MM.1S (cell line): Measurements from ENCODE around the gene AARS2.

Experiments
- DNase-seq: peaks from one replicate; pipeline ENCODE4 v3.0.0-alpha.2; 2015
- H2AFZ ChIP-seq: fragments of 300-600 bp; sonication (generic); 2 replicates; pipeline ENCODE4 v1.6.0; 2016; ENCODE audit warnings: antibody characterized with exemption, low read length
- H3F3A ChIP-seq: fragments of 300-600 bp; sonication (generic); 2 replicates; pipeline ENCODE4 v1.6.1; 2016; ENCODE audit warnings: mild to moderate bottlenecking, antibody characterized with exemption, low read length, moderate library complexity, mixed read lengths; ENCODE audit not compliant: insufficient read depth
- H3K27ac ChIP-seq: fragments of 300-600 bp; sonication (generic); 2 replicates; pipeline ENCODE4 v1.5.1; 2016; ENCODE audit warnings: mild to moderate bottlenecking, low read length
- H3K27me3 ChIP-seq: fragments of 300-600 bp; sonication (generic); replicated peaks from 2 replicates; pipeline ENCODE4 v1.6.0; 2016; ENCODE audit warnings: low read length; ENCODE audit not compliant: insufficient read depth
- H3K36me3 ChIP-seq: fragments of 300-600 bp; sonication (generic); replicated peaks from 2 replicates; pipeline ENCODE4 v1.6.1; 2016; ENCODE audit warnings: mild to moderate bottlenecking, low read length, mixed read lengths; ENCODE audit not compliant: insufficient read depth
- H3K4me1 ChIP-seq: fragments of 300-600 bp; sonication (generic); 2 replicates; pipeline ENCODE4 v1.6.1; 2016; ENCODE audit warnings: low read length, mixed read lengths
- H3K4me2 ChIP-seq: fragments of 300-600 bp; sonication (generic); 2 replicates; pipeline ENCODE4 v1.6.0; 2016; ENCODE audit warnings: low read depth, low read length
- H3K4me3 ChIP-seq: fragments of 300-600 bp; sonication (generic); 2 replicates; pipeline ENCODE4 v1.5.1; 2016; ENCODE audit warnings: low read length, mixed read lengths
- H3K79me2 ChIP-seq: fragments of 300-600 bp; sonication (generic); 2 replicates; pipeline ENCODE4 v1.6.1; 2016; ENCODE audit warnings: mixed run types, low read length, mixed read lengths
- H3K9ac ChIP-seq: fragments of 300-600 bp; sonication (generic); 2 replicates; pipeline ENCODE4 v1.6.1; 2016; ENCODE audit warnings: low read length, mixed read lengths
- H3K9me2 ChIP-seq: fragments of 300-600 bp; sonication (generic); replicated peaks from 2 replicates; pipeline ENCODE4 v1.6.1; 2016; ENCODE audit warnings: mild to moderate bottlenecking, low read length, mixed read lengths; ENCODE audit not compliant: insufficient read depth
- H3K9me3 ChIP-seq: fragments of 300-600 bp; sonication (generic); replicated peaks from 2 replicates; pipeline ENCODE4 v1.6.1; 2016; ENCODE audit warnings: mild to moderate bottlenecking, low read length, mixed read lengths; ENCODE audit not compliant: insufficient read depth
- H4K20me1 ChIP-seq: fragments of 300-600 bp; sonication (generic); 2 replicates; pipeline ENCODE4 v1.6.1; 2016; ENCODE audit warnings: mild to moderate bottlenecking, low read length, moderate library complexity, mixed read lengths; ENCODE audit not compliant: insufficient read depth
- CTCF ChIP-seq: fragments of 300-600 bp; sonication (generic); IDR thresholded peaks from 2 replicates; pipeline ENCODE4 v1.5.1; 2016; ENCODE audit warnings: antibody characterized with exemption, low read length, mixed read lengths
- EZH2 ChIP-seq: fragments of 300-600 bp; sonication (generic); optimal IDR thresholded peaks from 2 replicates; pipeline ENCODE3; 2017; ENCODE audit warnings: low read depth, mild to moderate bottlenecking, antibody characterized with exemption, low read length, mixed read lengths
- EZH2phosphoT487 ChIP-seq: fragments of 300-600 bp; sonication (generic); IDR thresholded peaks from 2 replicates; pipeline ENCODE4 v1.6.1; 2018; ENCODE audit warnings: antibody characterized with exemption, low read length

AARS2 gene

GRCh38 chr6:44273617-44274016, 39.5 kb downstream of the AARS2 start:
- no peaks in the 10 kb centered on the region for H3K9me3 ChIP-seq
- H3K36me3 ChIP-seq = no peaks in the 10 kb centered on the region
- H3F3A ChIP-seq = no peaks in the 10 kb centered on the region
- H2AFZ ChIP-seq = no peak overlapping the region
- no peaks in the 10 kb centered on the region for H3K4me1 ChIP-seq
- TF ChIP-seq CTCF (no peak), EZH2phosphoT487 (no peak), EZH2 (no peak)
- H3K27ac ChIP-seq = no peak overlapping the region
- no peaks in the 10 kb centered on the region for H4K20me1 ChIP-seq
- H3K79me2 ChIP-seq = no peaks in the 10 kb centered on the region
- DNase-seq = no peak
- no peak overlapping the region for H3K4me3 ChIP-seq
- no peak overlapping the region for H3K9ac ChIP-seq
- H3K9me2 ChIP-seq = no peaks in the 10 kb centered on the region
- H3K4me2 ChIP-seq = no peak overlapping the region
- peaks cover 68% of the 10 kb centered on the region for H3K27me3 ChIP-seq

- Histone ChIP-seq H3K9ac (no peak overlapping the region), H3K4me3 (no peak overlapping the region), H3K9me3 (no peaks in the 10 kb centered on the region), H4K20me1 (no peaks in the 10 kb centered on the region), H3F3A (no peaks in the 10 kb centered on the region), H3K27ac (no peak overlapping the region), H3K27me3 (peaks cover 70% of the 10 kb centered on the region), H2AFZ (no peak overlapping the region), H3K36me3 (no peaks in the 10 kb centered on the region), H3K4me1 (no peaks in the 10 kb centered on the region), H3K4me2 (no peak overlapping the region), H3K9me2 (no peaks in the 10 kb centered on the region), H3K79me2 (no peaks in the 10 kb centered on the region)
- DNase-seq = no peak
- TF ChIP-seq EZH2phosphoT487 (no peak), EZH2 (no peak), CTCF (no peak)
These were observed 40.1 kb downstream of the AARS2 start for GRCh38 chr6:44272999-44273566.

DNA sequence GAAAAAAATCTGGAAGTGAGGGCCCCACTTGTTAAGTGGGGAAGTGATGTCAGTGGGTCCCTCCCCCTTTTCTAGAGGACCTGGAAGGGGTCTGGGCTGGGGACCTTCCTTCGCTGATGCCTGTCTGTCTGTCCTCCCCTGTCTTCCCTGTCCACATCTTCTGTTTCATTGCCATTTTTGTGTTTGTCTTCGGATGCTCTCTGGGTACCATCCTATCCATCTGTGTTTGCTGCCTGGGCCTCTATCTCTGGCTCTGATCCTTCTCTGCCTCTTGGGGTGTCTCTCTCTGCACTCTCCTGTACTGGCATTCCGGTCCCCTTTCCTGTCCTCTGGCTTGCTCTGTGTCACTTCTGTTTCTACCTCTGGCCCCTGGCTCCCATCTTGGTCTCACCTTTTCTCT, 40.6 kb downstream of the AARS2 start:
- Histone ChIP-seq H3K9me2 (no peaks in the 10 kb centered on the region), H3K27me3 (peaks cover 65% of the 10 kb centered on the region), H3K36me3 (no peaks in the 10 kb centered on the region), H4K20me1 (no peaks in the 10 kb centered on the region), H3K27ac (no peak overlapping the region), H3K4me3 (no peak overlapping the region), H3K4me1 (peaks cover 4% of the 10 kb centered on the region; the same call in 1 of the 2 replicates), H2AFZ (no peak overlapping the region), H3F3A (no peaks in the 10 kb centered on the region), H3K9ac (no peak overlapping the region), H3K9me3 (no peaks in the 10 kb centered on the region), H3K4me2 (no peak overlapping the region), H3K79me2 (no peaks in the 10 kb centered on the region)
- no peak for TF ChIP-seq CTCF
- TF ChIP-seq EZH2phosphoT487 = no peak
- no peak for TF ChIP-seq EZH2
- no peak for DNase-seq
